Fibroblast of mammary gland (primary cell): ENCODE results near the gene MAP3K14.
A peak's percentile ranks its signal among the peaks of the same experiment; 100 is the strongest.

Source experiments
- DNase-seq: peaks from one replicate; pipeline ENCODE4 v3.0.0-alpha.2; 2010; ENCODE audit warnings: low read depth
- H3K4me3 ChIP-seq: 2 replicates; pipeline ENCODE4 v1.5.1; 2011; ENCODE audit warnings: low read depth, mild to moderate bottlenecking, low read length, moderate library complexity; ENCODE audit not compliant: control insufficient read depth
- CTCF ChIP-seq: conservative IDR thresholded peaks from 2 replicates; pipeline ENCODE4 v1.5.1; 2011; ENCODE audit warnings: low read depth, low read length, inconsistent platforms; ENCODE audit not compliant: control insufficient read depth, insufficient read depth

The MAP3K14 gene

GRCh38 chr17:45288825-45289224 is 28.0 kb downstream of the MAP3K14 start:
- H3K4me3 ChIP-seq, result no peak overlapping the region
- no peak for DNase-seq
- no peak for TF ChIP-seq CTCF

- H3K4me3 ChIP-seq, result no peak overlapping the region
- DNase-seq, result no peak
- no peak for TF ChIP-seq CTCF
Measured at GRCh38 chr17:45287526-45288500, 29.0 kb downstream of the MAP3K14 start.

DNA sequence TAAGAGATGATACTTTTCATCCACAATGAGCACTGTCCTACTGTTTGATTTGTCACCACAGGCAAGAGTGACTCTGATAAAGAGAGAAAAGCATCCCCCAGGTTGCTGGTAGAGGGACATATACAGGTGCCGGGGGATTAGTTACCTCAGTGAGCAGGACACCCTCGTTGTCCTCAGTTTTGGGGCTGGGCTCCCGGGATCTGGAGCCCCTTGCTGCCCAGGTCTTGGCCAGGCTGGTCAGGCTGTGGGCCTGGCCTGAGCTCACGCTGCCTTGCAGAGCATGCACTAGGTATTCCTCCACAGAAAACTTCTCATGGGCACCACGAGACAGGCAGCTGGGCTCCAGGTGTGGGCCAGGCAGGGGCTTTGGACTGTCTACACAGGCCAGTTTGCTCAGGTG is 30.5 kb downstream of the MAP3K14 start:
- DNase-seq, result no peak
- H3K4me3 ChIP-seq, result no peak overlapping the region
- TF ChIP-seq CTCF, result no peak

- no peak overlapping the region for H3K4me3 ChIP-seq
- peak; percentile 25 for TF ChIP-seq CTCF
- DNase-seq, result no peak
Measured at GRCh38 chr17:45284176-45285140, 32.4 kb downstream of the MAP3K14 start.

DNA sequence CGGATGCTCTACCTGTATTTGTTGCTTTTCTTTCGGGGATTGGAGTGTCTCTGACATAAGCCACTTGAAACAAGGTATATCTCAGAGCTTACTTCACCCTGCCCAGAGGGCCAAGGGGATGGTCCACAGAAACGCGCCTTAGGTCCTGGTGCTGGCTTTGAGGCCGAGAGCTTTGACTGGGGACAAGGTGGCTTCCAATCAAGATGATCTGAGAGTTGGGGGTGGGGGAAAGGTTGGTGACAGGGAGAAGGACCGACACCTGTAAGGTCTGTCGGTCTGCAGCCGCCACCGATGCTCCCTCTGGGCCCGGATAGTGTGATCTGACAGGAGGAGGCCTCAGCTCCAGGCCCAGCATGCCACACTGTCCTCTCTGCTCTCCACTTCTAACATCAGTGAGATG is 33.1 kb downstream of the MAP3K14 start:
- no peak for TF ChIP-seq CTCF
- no peak overlapping the region for H3K4me3 ChIP-seq
- DNase-seq, result no peak
